GM11168 (cell line): ENCODE data around the gene TNS1.
"Not testable (repeated sequence)": the region's sequence is repeated elsewhere in the genome, so short reads cannot be mapped to it uniquely, and the experiment has no call there.

Source experiments
- in situ Hi-C: fragments of 300-500 bp; cut with MboI; formaldehyde crosslinking; loops from one replicate; pipeline ENCODE4 v1.12.0; 2022; ENCODE audit warnings: low sequenced_read_pairs; ENCODE audit not compliant: unreplicated experiment

The TNS1 gene

GRCh38 chr2:218030409-218031195 is 27.8 kb upstream of the TNS1 start:
- in situ Hi-C loops: no loop called here

GRCh38 chr2:218029366-218030360 is 26.9 kb upstream of the TNS1 start:
- in situ Hi-C loops: no loop called here

GRCh38 chr2:218028562-218029348 is 26.0 kb upstream of the TNS1 start:
- in situ Hi-C loops: no loop called here

- in situ Hi-C loops: no loop called here
These were observed 25.3 kb upstream of the TNS1 start for GRCh38 chr2:218028189-218028495.

GRCh38 chr2:218027426-218028188 is 24.8 kb upstream of the TNS1 start:
- in situ Hi-C loops: no loop called here

- in situ Hi-C loops: no loop called here
These were observed 24.1 kb upstream of the TNS1 start for GRCh38 chr2:218026676-218027425.

GRCh38 chr2:218026244-218026643 is 23.4 kb upstream of the TNS1 start:
- in situ Hi-C loops: no loop called here

GRCh38 chr2:218024871-218025270 is 22.1 kb upstream of the TNS1 start:
- in situ Hi-C loops: no loop called here

- in situ Hi-C loops: no loop called here
These were observed 21.5 kb upstream of the TNS1 start for GRCh38 chr2:218024336-218024735.

GRCh38 chr2:218023636-218024035 is 20.8 kb upstream of the TNS1 start:
- in situ Hi-C loops: no loop called here

GRCh38 chr2:218022851-218023530 is 20.2 kb upstream of the TNS1 start:
- in situ Hi-C loops: no loop called here

GRCh38 chr2:218022131-218022850 is 19.5 kb upstream of the TNS1 start:
- in situ Hi-C loops: no loop called here

- in situ Hi-C loops: no loop called here
These were observed 18.8 kb upstream of the TNS1 start for GRCh38 chr2:218021536-218022071.

- in situ Hi-C loops: no loop called here
These were observed 18.3 kb upstream of the TNS1 start for GRCh38 chr2:218020966-218021535.

- in situ Hi-C loops: no loop called here
These were observed 17.5 kb upstream of the TNS1 start for GRCh38 chr2:218020281-218020680.

GRCh38 chr2:218019411-218020060 is 16.7 kb upstream of the TNS1 start:
- in situ Hi-C loops: no loop called here

GRCh38 chr2:218018842-218019125 is 16.0 kb upstream of the TNS1 start:
- in situ Hi-C loops: not testable (repeated sequence)
